IMR-90 (cell line): ENCODE measurements around the gene HAVCR1. TPM values are rescaled to one million over a fixed set of nuclear protein-coding genes. Genes with fewer than 3 reads are reported as not detected.

Experiments
- ATAC-seq: fragments of 200-7000 bp; cut with Tn5 transposase; 2 replicates; pipeline ENCODE4 v1.9.1; 2020; ENCODE audit warnings: low read depth, mild to moderate bottlenecking, moderate library complexity
- BruUV-seq: library from RNA; stranded (reverse); fragments of 400-500 nt; replicated peaks from 2 replicates; lab custom pipeline; 2021; lab: Mats Ljungman, UMichigan
- CTCF ChIA-PET: fragments of 300-600 bp; formaldehyde crosslinking; extraction: SDS; loops from one replicate; lab custom pipeline; 2021; ENCODE audit warnings: antibody characterized with exemption; lab: Yijun Ruan, JAX
- POLR2A ChIA-PET: fragments of 300-600 bp; sonication (Branson Sonifier 250); formaldehyde crosslinking; loops from one replicate; lab custom pipeline; 2022; ENCODE audit warnings: antibody characterized with exemption; ENCODE audit not compliant: unreplicated experiment; lab: Charles Lee
- DNase-seq: peaks from one replicate; pipeline ENCODE4 v3.0.0; 2013
- H2AFZ ChIP-seq: replicated peaks from 2 replicates; pipeline ENCODE3; 2013; ENCODE audit warnings: low read length, mild to moderate bottlenecking; ENCODE audit not compliant: poor library complexity
- H2AK5ac ChIP-seq: 2 replicates; pipeline ENCODE4 v1.6.1; 2013; ENCODE audit warnings: low read depth, low read length, inconsistent platforms
- H2AK9ac ChIP-seq: replicated peaks from 2 replicates; pipeline ENCODE3; 2013; ENCODE audit warnings: mild to moderate bottlenecking, low read depth, low read length, moderate library complexity; ENCODE audit not compliant: poor library complexity
- H2BK120ac ChIP-seq: 2 replicates; pipeline ENCODE4 v1.6.1; 2013; ENCODE audit warnings: low read depth, low read length, inconsistent platforms
- H2BK15ac ChIP-seq: 3 replicates; pipeline ENCODE4 v1.6.1; 2013; ENCODE audit warnings: low read depth, low read length, inconsistent platforms
- H2BK20ac ChIP-seq: 2 replicates; pipeline ENCODE4 v1.6.1; 2013; ENCODE audit warnings: low read depth, mild to moderate bottlenecking, inconsistent platforms, low read length, moderate library complexity
- H2BK5ac ChIP-seq: 2 replicates; pipeline ENCODE4 v1.6.1; 2013; ENCODE audit warnings: mild to moderate bottlenecking, low read depth, low read length, inconsistent platforms; ENCODE audit not compliant: poor library complexity, severe bottlenecking
- H3K14ac ChIP-seq: replicated peaks from 2 replicates; pipeline ENCODE4 v1.6.1; 2013; ENCODE audit warnings: low read depth, low read length, inconsistent platforms
- H3K18ac ChIP-seq: 2 replicates; pipeline ENCODE4 v1.6.1; 2013; ENCODE audit warnings: low read depth, low read length, control low read depth
- H3K23ac ChIP-seq: 2 replicates; pipeline ENCODE4 v1.6.1; 2013; ENCODE audit warnings: low read depth, low read length, inconsistent platforms
- H3K27ac ChIP-seq: 2 replicates; pipeline ENCODE4 v1.5.1; 2013; ENCODE audit warnings: mild to moderate bottlenecking, control low read depth, low read length; ENCODE audit not compliant: insufficient read depth
- H3K27me3 ChIP-seq: 2 replicates; pipeline ENCODE4 v1.6.1; 2013; ENCODE audit warnings: low read length; ENCODE audit not compliant: control insufficient read depth, insufficient read depth
- H3K36me3 ChIP-seq: 2 replicates; pipeline ENCODE4 v1.6.1; 2013; ENCODE audit warnings: low read length, mixed read lengths; ENCODE audit not compliant: control insufficient read depth, insufficient read depth
- H3K4ac ChIP-seq: 2 replicates; pipeline ENCODE4 v1.6.1; 2013; ENCODE audit warnings: low read depth, low read length, inconsistent platforms
- H3K4me1 ChIP-seq: 2 replicates; pipeline ENCODE4 v1.6.1; 2013; ENCODE audit warnings: low read length, mixed read lengths; ENCODE audit not compliant: control insufficient read depth, insufficient read depth
- H3K4me2 ChIP-seq: 2 replicates; pipeline ENCODE4 v1.6.1; 2013; ENCODE audit warnings: low read depth, mild to moderate bottlenecking, control low read depth, low read length, moderate library complexity
- H3K4me3 ChIP-seq: 2 replicates; pipeline ENCODE4 v1.5.1; 2013; ENCODE audit warnings: low read depth, mild to moderate bottlenecking, control low read depth, low read length, moderate library complexity; ENCODE audit not compliant: insufficient read depth
- H3K56ac ChIP-seq: 2 replicates; pipeline ENCODE4 v1.6.1; 2013; ENCODE audit warnings: low read length, inconsistent platforms; ENCODE audit not compliant: insufficient read depth; ENCODE audit errors: extremely low read depth
- H3K79me1 ChIP-seq, 2 experiments: 2 replicates each; pipeline ENCODE4 v1.6.1; 2013; ENCODE audit warnings: low read length in 2 of 2, inconsistent platforms in 1 of 2, low read depth in 1 of 2
- H3K9ac ChIP-seq: 2 replicates; pipeline ENCODE4 v1.6.1; 2013; ENCODE audit warnings: low read depth, low read length, control low read depth
- H3K9me1 ChIP-seq: 2 replicates; pipeline ENCODE4 v1.6.1; 2013; ENCODE audit warnings: low read length, inconsistent platforms; ENCODE audit not compliant: insufficient read depth
- H3K9me3 ChIP-seq: 2 replicates; pipeline ENCODE4 v1.6.1; 2013; ENCODE audit warnings: low read length; ENCODE audit not compliant: control insufficient read depth, insufficient read depth
- H4K20me1 ChIP-seq: 2 replicates; pipeline ENCODE4 v1.6.1; 2013; ENCODE audit warnings: low read length, inconsistent platforms; ENCODE audit not compliant: insufficient read depth
- H4K5ac ChIP-seq: 2 replicates; pipeline ENCODE4 v1.6.1; 2013; ENCODE audit warnings: mild to moderate bottlenecking, low read depth, low read length, control low read depth
- H4K8ac ChIP-seq, 2 experiments: 2 replicates each; pipeline ENCODE4 v1.6.1; 2013; ENCODE audit warnings: low read depth in 2 of 2, low read length in 2 of 2, control low read depth in 1 of 2, inconsistent platforms in 1 of 2
- H4K91ac ChIP-seq: 2 replicates; pipeline ENCODE4 v1.6.1; 2013; ENCODE audit warnings: low read depth, low read length, inconsistent platforms; ENCODE audit not compliant: insufficient read depth
- CHD1 ChIP-seq: IDR thresholded peaks from 2 replicates; pipeline ENCODE4 v1.6.1; 2012; ENCODE audit warnings: low read depth, low read length, improper control_type of control experiment
- MAFK ChIP-seq: IDR thresholded peaks from 2 replicates; pipeline ENCODE4 v1.6.1; 2012; ENCODE audit warnings: low read depth, low read length, improper control_type of control experiment
- WGBS, 2 experiments: methylation state at CpG; one replicate each; pipeline versions ENCODE4 v1.1.5 to v1.1.7; 2013; ENCODE audit warnings: missing lambda C conversion rate in 2 of 2; ENCODE audit not compliant: insufficient read length in 1 of 2; ENCODE audit errors: extremely low coverage in 2 of 2; 5-methylcytosine and 5-hydroxymethylcytosine counted together
- dilution Hi-C: fragments of 300-500 bp; cut with HindIII; formaldehyde crosslinking; loops from one replicate; pipeline ENCODE4 v1.14.3; 2018; ENCODE audit warnings: low sequenced_read_pairs; ENCODE audit not compliant: unreplicated experiment
- in situ Hi-C: fragments of 300-500 bp; cut with MboI; formaldehyde crosslinking; loops from 3 replicates; pipeline ENCODE4 v1.14.3; 2019; ENCODE audit warnings: low sequenced_read_pairs, inconsistent platforms, mixed read lengths
- intact Hi-C: fragments of 100-400 bp; cut with micrococcal nuclease; formaldehyde crosslinking; loops from 2 replicates; pipeline ENCODE4 v1.10.0; 2022
- polyA plus RNA-seq, 3 experiments: library from polyadenylated mRNA; depleted of rRNA; stranded (reverse); fragments of >200 nt; gene quantifications; 2 replicates each; pipeline ENCODE4 v1.2.3, GENCODE V29; 2012; ENCODE audit warnings: low replicate concordance in 1 of 3
- total RNA-seq: library from RNA; depleted of rRNA; stranded (reverse); fragments of >200 nt; gene quantifications from 2 replicates; pipeline ENCODE4 v1.2.3, GENCODE V29; 2012

Gene HAVCR1
- total and polyA plus RNA-seq, 2 of the 4 experiments (the other 2 are of a cell fraction) = not detected

DNA sequence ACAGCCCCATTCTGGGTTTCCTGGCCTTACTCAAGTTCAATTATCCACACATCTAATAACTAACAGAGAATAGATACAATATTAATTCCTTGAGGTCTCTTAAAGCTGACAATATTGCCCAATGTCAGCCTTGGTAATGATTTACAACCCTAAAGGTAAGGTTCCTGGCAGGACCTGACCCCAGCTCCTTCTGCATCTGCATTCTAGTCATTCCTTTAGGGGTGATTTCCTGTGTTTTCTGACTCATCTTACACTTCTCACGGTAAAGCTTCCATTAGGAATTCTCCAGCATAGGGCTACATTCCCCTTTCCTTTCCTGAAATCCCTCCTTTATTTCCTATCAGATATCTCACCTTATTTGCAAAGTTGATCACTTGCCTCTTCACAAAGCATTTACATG, 9.3 kb downstream of the HAVCR1 start:
- Histone ChIP-seq H3K9me1 (no peaks in the 10 kb centered on the region), H4K5ac (no peak overlapping the region), H4K91ac (no peak overlapping the region), H2AK5ac (no peak overlapping the region), H2BK120ac (no peak overlapping the region), H3K4me3 (no peak overlapping the region), H3K36me3 (no peaks in the 10 kb centered on the region), H3K27me3 (no peaks in the 10 kb centered on the region), H3K4me2 (no peak overlapping the region), H3K9me3 (peaks cover 2% of the 10 kb centered on the region; the same call in 1 of the 2 replicates), H3K79me1 (no peaks in the 10 kb centered on the region), H2AFZ (no peak overlapping the region), H3K56ac (no peak overlapping the region), H2AK9ac (no peak overlapping the region), H3K14ac (no peak overlapping the region), H3K27ac (no peak overlapping the region), H4K20me1 (no peaks in the 10 kb centered on the region), H2BK5ac (no peak overlapping the region), H3K18ac (no peak overlapping the region), H3K9ac (no peak overlapping the region), H4K8ac (no peak overlapping the region), H2BK15ac (no peak overlapping the region), H3K4me1 (no peaks in the 10 kb centered on the region), H3K23ac (no peak overlapping the region), H2BK20ac (no peak overlapping the region), H3K4ac (no peak overlapping the region)
- TF ChIP-seq CHD1 = no peak
- TF ChIP-seq MAFK = no peak
- ATAC-seq (no peak), DNase-seq (no peak)
- WGBS, 2 experiments = 14% methylated on average over 1 of the region's 1 CpG; no CpG with 5 or more reads in 1 of the 2 experiments
- POLR2A ChIA-PET = no interaction called here
- in situ Hi-C loops = no loop called here
- CTCF ChIA-PET = no interaction called here
- intact Hi-C loops = no loop called here
- BruUV-seq = no TSS peak
- dilution Hi-C loops = no loop called here
